K562 (cell line): ENCODE results near the gene IGFBP7. TPM values are rescaled to one million over a fixed set of nuclear protein-coding genes. Genes with fewer than 3 reads are reported as not detected.

Experiments
- ATAC-seq: fragments of 200-7000 bp; cut with Tn5 transposase; 3 replicates; pipeline ENCODE4 v1.9.1; 2020; ENCODE audit warnings: moderate library complexity
- BruUV-seq: library from RNA; stranded (reverse); fragments of 400-500 nt; replicated peaks from 2 replicates; lab custom pipeline; 2021; lab: Mats Ljungman, UMichigan
- CTCF ChIA-PET: fragments of 300-600 bp; formaldehyde crosslinking; extraction: SDS; loops from one replicate; lab custom pipeline; 2021; ENCODE audit warnings: low intra/inter-chr PET ratio; lab: Yijun Ruan, JAX
- POLR2A ChIA-PET: fragments of 300-600, 350-650 bp; sonication (Branson Sonifier 250); formaldehyde crosslinking; extraction: SDS; loops from one replicate; lab custom pipeline; 2021; ENCODE audit warnings: antibody characterized with exemption, inconsistent platforms; lab: Yijun Ruan, JAX
- DNase-seq, 4 experiments: peaks; one replicate each; pipeline versions ENCODE4 v3.0.0 to v3.0.0-alpha.2; 2011 to 2018; ENCODE audit warnings: low spot score in 3 of 4, mixed read lengths in 3 of 4; ENCODE audit errors: extremely low read depth in 1 of 4
- FAIRE-seq: peaks from 2 replicates; lab custom pipeline; 2011; peaks lifted over from hg19 to GRCh38; lab: Jason Lieb, UNC
- H2AFZ ChIP-seq: 2 replicates; pipeline ENCODE4 v1.6.0; 2011; ENCODE audit warnings: low read depth, low read length, control low read depth, inconsistent platforms
- H3K27ac ChIP-seq: fragments of 200-600 bp; 3 replicates; pipeline ENCODE4 v1.8.0; 2011; ENCODE audit warnings: low read depth, mild to moderate bottlenecking, control low read depth, inconsistent platforms, low read length, moderate library complexity, mixed read lengths; ENCODE audit errors: extremely low read depth
- H3K27me3 ChIP-seq, 2 experiments: fragments of 300-600 bp in 1 of 2; 2 replicates in 1 of 2; 3 replicates in 1 of 2; pipeline versions ENCODE4 v1.6.0 to v1.8.0; 2011; ENCODE audit warnings: inconsistent platforms in 2 of 2, low read length in 2 of 2, mild to moderate bottlenecking in 1 of 2, mixed read lengths in 1 of 2, moderate library complexity in 1 of 2; ENCODE audit not compliant: control insufficient read depth in 2 of 2, insufficient read depth in 2 of 2
- H3K36me3 ChIP-seq: fragments of 300-600 bp; 3 replicates; pipeline ENCODE4 v1.8.0; 2011; ENCODE audit warnings: mild to moderate bottlenecking, low read length, inconsistent platforms; ENCODE audit not compliant: control insufficient read depth, insufficient read depth
- H3K4me1 ChIP-seq, 2 experiments: fragments of 200-600 bp in 1 of 2; replicated peaks in 1 of 2; 2 replicates in 1 of 2; 3 replicates in 1 of 2; pipeline versions ENCODE4 v1.5.1 to v1.8.0; 2011; ENCODE audit warnings: inconsistent platforms in 2 of 2, low read length in 2 of 2, mild to moderate bottlenecking in 1 of 2, mixed read lengths in 1 of 2, moderate library complexity in 1 of 2; ENCODE audit not compliant: control insufficient read depth in 2 of 2, insufficient read depth in 2 of 2
- H3K4me2 ChIP-seq: 2 replicates; pipeline ENCODE4 v1.6.1; 2011; ENCODE audit warnings: low read length, control low read depth, inconsistent platforms, mixed read lengths; ENCODE audit not compliant: insufficient read depth
- H3K4me3 ChIP-seq: fragments of 200-600 bp; sonication (generic), shearing (Covaris generic); 2 replicates; pipeline ENCODE4 v1.5.1; 2016; ENCODE audit warnings: control low read depth, inconsistent platforms
- H3K79me2 ChIP-seq: fragments of 200-600 bp; 3 replicates; pipeline ENCODE4 v1.8.0; 2011; ENCODE audit warnings: low read length, inconsistent platforms; ENCODE audit not compliant: control insufficient read depth, insufficient read depth
- H3K9ac ChIP-seq, 2 experiments: 2 replicates each; pipeline versions ENCODE4 v1.6.0 to v1.6.1; 2011; ENCODE audit warnings: low read depth in 2 of 2, low read length in 2 of 2, control low read depth in 1 of 2, inconsistent platforms in 1 of 2, mild to moderate bottlenecking in 1 of 2, mixed read lengths in 1 of 2; ENCODE audit not compliant: insufficient read depth in 1 of 2
- H3K9me1 ChIP-seq: one replicate; pipeline ENCODE4 v1.6.0; 2011; ENCODE audit warnings: inconsistent platforms, mild to moderate bottlenecking, low read length, moderate library complexity; ENCODE audit not compliant: control insufficient read depth, insufficient read depth
- H3K9me3 ChIP-seq: replicated peaks from 2 replicates; pipeline ENCODE4 v1.5.1; 2011; ENCODE audit warnings: low read depth, low read length, inconsistent platforms; ENCODE audit not compliant: control insufficient read depth, insufficient read depth
- H4K20me1 ChIP-seq: replicated peaks from 2 replicates; pipeline ENCODE4 v1.6.1; 2011; ENCODE audit warnings: low read length, inconsistent platforms, mixed read lengths; ENCODE audit not compliant: control insufficient read depth, insufficient read depth
- ATF1 ChIP-seq, 2 experiments: fragments of 450-650 bp in 1 of 2; IDR thresholded peaks; 2 replicates each; pipeline ENCODE4 v1.6.1; 2016; ENCODE audit warnings: missing compliant biosample characterization in 1 of 2, missing genetic modification characterization in 1 of 2
- CBX5 ChIP-seq: IDR thresholded peaks from 2 replicates; pipeline ENCODE4 v1.6.1; 2014; ENCODE audit warnings: low read depth, borderline replicate concordance
- DMBX1 ChIP-seq: fragments of 250-450 bp; sonication (Bioruptor Pico); IDR thresholded peaks from 2 replicates; pipeline ENCODE4 v1.8.0; 2022; ENCODE audit warnings: inconsistent platforms, mild to moderate bottlenecking, moderate library complexity, borderline replicate concordance
- MIER1 ChIP-seq: fragments of 450-650 bp; IDR thresholded peaks from 2 replicates; pipeline ENCODE4 v1.6.1; 2016; ENCODE audit warnings: antibody characterized with exemption, mild to moderate bottlenecking, low read depth
- POLR2AphosphoS2 ChIP-seq: IDR thresholded peaks from 2 replicates; pipeline ENCODE4 v1.6.1; 2012; ENCODE audit warnings: low read length, improper control_type of control experiment
- ZHX1 ChIP-seq: fragments of 150-350 bp; conservative IDR thresholded peaks from 2 replicates; pipeline ENCODE4 v1.6.1; 2014; ENCODE audit warnings: low read length
- ZNF253 ChIP-seq: fragments of 250-450 bp; sonication (Bioruptor Pico); conservative IDR thresholded peaks from 2 replicates; pipeline ENCODE4 v1.6.1; 2021; ENCODE audit warnings: mild to moderate bottlenecking
- ZNF639 ChIP-seq, 2 experiments: fragments of 200-800 bp in 1 of 2; sonication (Bioruptor generic) in 1 of 2; sonication (generic) in 1 of 2; formaldehyde crosslinking in 1 of 2; IDR thresholded peaks in 1 of 2; conservative IDR thresholded peaks in 1 of 2; 2 replicates each; pipeline versions ENCODE4 v1.5.0 to v1.6.1; 2016 to 2020; ENCODE audit warnings: missing compliant biosample characterization in 1 of 2, missing genetic modification characterization in 1 of 2, missing genetic modification reagents in 1 of 2
- ZNF717 ChIP-seq: fragments of 250-450 bp; sonication (Bioruptor Pico); IDR thresholded peaks from 2 replicates; pipeline ENCODE4 v1.5.0; 2021
- WGBS: fragments of 100-300 bp; shearing (Covaris generic); methylation state at CpG from one replicate; pipeline ENCODE4 v1.1.6; 2016; ENCODE audit warnings: low coverage, mixed read lengths; ENCODE audit not compliant: insufficient coverage; ENCODE audit errors: missing lambda C conversion rate; 5-methylcytosine and 5-hydroxymethylcytosine counted together
- in situ Hi-C: fragments of 300-500 bp; cut with MboI; formaldehyde crosslinking; loops from 4 replicates; pipeline ENCODE4 v1.15.0; 2018; ENCODE audit warnings: inconsistent platforms, mixed read lengths
- intact Hi-C: fragments of 100-400 bp; cut with micrococcal nuclease; formaldehyde crosslinking; loops from 2 replicates; pipeline ENCODE4 v1.14.2; 2022
- polyA plus RNA-seq, 8 experiments: library from polyadenylated mRNA; depleted of rRNA in 4 of 8; stranded (reverse) in 5 of 8; unstranded in 3 of 8; fragments of >200 nt; fragmentation: Nextera tagmentation in 2 of 8; fragmentation: Illumina TruSeq in 1 of 8; extraction: Ambion mirVana in 2 of 8; extraction: Trizol in 1 of 8; gene quantifications; 2 replicates each; pipeline versions ENCODE4 v1.2.1 to v1.2.3, GENCODE V29; 2011 to 2014; ENCODE audit warnings: inconsistent platforms in 1 of 8, missing spikeins in 1 of 8
- total RNA-seq, 7 experiments: library from RNA; depleted of rRNA in 6 of 7; stranded (reverse); fragments of >200 nt in 6 of 7; fragmentation: Illumina TruSeq in 2 of 7; extraction: Trizol in 2 of 7; gene quantifications; 2 replicates each; pipeline versions ENCODE4 v1.2.1 to v1.2.3, GENCODE V29; 2011 to 2021; ENCODE audit warnings: low replicate concordance in 1 of 7
- TF ChIP-seq, protein P1 (sequence below): fragments of 450-650 bp; IDR thresholded peaks from 2 replicates; pipeline ENCODE4 v1.6.1; 2018; ENCODE audit not compliant: partially characterized antibody
- TF ChIP-seq, protein P2 (sequence below): sonication (generic); formaldehyde crosslinking; IDR thresholded peaks from 2 replicates; pipeline ENCODE4 v1.9.0; 2022; ENCODE audit warnings: mild to moderate bottlenecking, missing genetic modification reagents

Gene IGFBP7
- total and polyA plus RNA-seq, 9 of the 15 experiments (the other 6 are each of a cell fraction or from before 2014, with no cell fraction given): 0.27 to 0.49 (median 0.29) TPM; not detected in 6

- TF ChIP-seq, protein P1, sequence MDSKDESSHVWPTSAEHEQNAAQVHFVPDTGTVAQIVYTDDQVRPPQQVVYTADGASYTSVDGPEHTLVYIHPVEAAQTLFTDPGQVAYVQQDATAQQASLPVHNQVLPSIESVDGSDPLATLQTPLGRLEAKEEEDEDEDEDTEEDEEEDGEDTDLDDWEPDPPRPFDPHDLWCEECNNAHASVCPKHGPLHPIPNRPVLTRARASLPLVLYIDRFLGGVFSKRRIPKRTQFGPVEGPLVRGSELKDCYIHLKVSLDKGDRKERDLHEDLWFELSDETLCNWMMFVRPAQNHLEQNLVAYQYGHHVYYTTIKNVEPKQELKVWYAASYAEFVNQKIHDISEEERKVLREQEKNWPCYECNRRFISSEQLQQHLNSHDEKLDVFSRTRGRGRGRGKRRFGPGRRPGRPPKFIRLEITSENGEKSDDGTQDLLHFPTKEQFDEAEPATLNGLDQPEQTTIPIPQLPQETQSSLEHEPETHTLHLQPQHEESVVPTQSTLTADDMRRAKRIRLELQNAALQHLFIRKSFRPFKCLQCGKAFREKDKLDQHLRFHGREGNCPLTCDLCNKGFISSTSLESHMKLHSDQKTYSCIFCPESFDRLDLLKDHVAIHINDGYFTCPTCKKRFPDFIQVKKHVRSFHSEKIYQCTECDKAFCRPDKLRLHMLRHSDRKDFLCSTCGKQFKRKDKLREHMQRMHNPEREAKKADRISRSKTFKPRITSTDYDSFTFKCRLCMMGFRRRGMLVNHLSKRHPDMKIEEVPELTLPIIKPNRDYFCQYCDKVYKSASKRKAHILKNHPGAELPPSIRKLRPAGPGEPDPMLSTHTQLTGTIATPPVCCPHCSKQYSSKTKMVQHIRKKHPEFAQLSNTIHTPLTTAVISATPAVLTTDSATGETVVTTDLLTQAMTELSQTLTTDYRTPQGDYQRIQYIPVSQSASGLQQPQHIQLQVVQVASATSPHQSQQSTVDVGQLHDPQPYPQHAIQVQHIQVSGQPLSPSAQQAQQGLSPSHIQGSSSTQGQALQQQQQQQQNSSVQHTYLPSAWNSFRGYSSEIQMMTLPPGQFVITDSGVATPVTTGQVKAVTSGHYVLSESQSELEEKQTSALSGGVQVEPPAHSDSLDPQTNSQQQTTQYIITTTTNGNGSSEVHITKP: no peak
- TF ChIP-seq DMBX1: no peak
These were observed 49.7 kb upstream of the IGFBP7 start (continued) for GRCh38 chr4:57159866-57160265.

- in situ Hi-C loops: no loop called here
- ChIA-PET POLR2A (no interaction called here), CTCF (no interaction called here)
- FAIRE-seq: no peak
- Histone ChIP-seq H3K9me3 (no peaks in the 10 kb centered on the region), H3K9ac (no peak overlapping the region), H3K9me1 (no peaks in the 10 kb centered on the region), H3K4me2 (no peak overlapping the region), H3K36me3 (no peaks in the 10 kb centered on the region)
- no TSS peak for BruUV-seq
- intact Hi-C loops: no loop called here
- WGBS: 0% methylated on average over 1 of the region's 1 CpG
- TF ChIP-seq MIER1 (no peak), POLR2AphosphoS2 (no peak), ZNF253 (CRISPR knock-in tag) (no peak), ZNF639 (CRISPR knock-in tag; conservative IDR thresholded peaks at IDR 0.05 in 1 of 2, IDR thresholded peaks at IDR 0.05 in 1 of 2) (no peak), ATF1 (CRISPR knock-in tag; IDR thresholded peaks at IDR 0.05) (no peak), ATF1 (tag; IDR thresholded peaks at IDR 0.05) (no peak), ZHX1 (no peak), CBX5 (no peak), ZNF717 (CRISPR knock-in tag) (no peak)
- TF ChIP-seq, protein P2, sequence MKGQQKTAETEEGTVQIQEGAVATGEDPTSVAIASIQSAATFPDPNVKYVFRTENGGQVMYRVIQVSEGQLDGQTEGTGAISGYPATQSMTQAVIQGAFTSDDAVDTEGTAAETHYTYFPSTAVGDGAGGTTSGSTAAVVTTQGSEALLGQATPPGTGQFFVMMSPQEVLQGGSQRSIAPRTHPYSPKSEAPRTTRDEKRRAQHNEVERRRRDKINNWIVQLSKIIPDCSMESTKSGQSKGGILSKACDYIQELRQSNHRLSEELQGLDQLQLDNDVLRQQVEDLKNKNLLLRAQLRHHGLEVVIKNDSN: no peak
- TF ChIP-seq, all 486 proteins: peak for 0
- DNase-seq (no peak), ATAC-seq (no peak)
- H3K4me3 ChIP-seq: no peak overlapping the region
- no peak overlapping the region for H3K27ac ChIP-seq
- no peaks in the 10 kb centered on the region for H3K79me2 ChIP-seq
- 0 out of 5 replicates have a peak, but pooled peaks cover 0 to 3% of the 10 kb centered on the region in 2 experiments for H3K27me3 ChIP-seq
- H4K20me1 ChIP-seq: no peaks in the 10 kb centered on the region
- H3K4me1 ChIP-seq: peaks cover 0 to 4% of the 10 kb centered on the region in 2 experiments; a peak in 2 of 5 replicates
- no peak overlapping the region for H2AFZ ChIP-seq
These were observed 48.6 kb upstream of the IGFBP7 start for GRCh38 chr4:57158762-57159161.
